Right atrium auricular region (tissue), 2 donors: ENCODE data around the gene THAP6. TPM values are rescaled to one million over a fixed set of nuclear protein-coding genes. Genes with fewer than 3 reads are reported as not detected.
A peak's percentile ranks its signal among the peaks of the same experiment; 100 is the strongest.

ENCODE experiments used
- DNase-seq: peaks from one replicate; pipeline ENCODE4 v3.0.0-alpha.2; 2019; ENCODE audit warnings: low spot score
- H3K27ac ChIP-seq, 2 donors: fragments of 200-600 bp; sonication (generic); 1 replicate in 1 of 2; 2 replicates in 1 of 2; pipeline ENCODE4 v1.5.1; 2016 to 2019
- H3K27me3 ChIP-seq, 2 donors: fragments of 200-600 bp; sonication (generic); one replicate each; pipeline versions ENCODE4 v1.5.1 to v1.6.0; 2017 to 2019
- H3K36me3 ChIP-seq: fragments of 200-600 bp; sonication (generic); one replicate; pipeline ENCODE4 v1.5.1; 2016
- H3K4me1 ChIP-seq, 2 donors: fragments of 200-600 bp; sonication (generic); one replicate each; pipeline versions ENCODE4 v1.5.1 to v1.6.0; 2017 to 2019
- H3K4me3 ChIP-seq, 2 donors: fragments of 200-600 bp; sonication (generic); 1 replicate in 1 of 2; 2 replicates in 1 of 2; pipeline ENCODE4 v1.5.1; 2017 to 2019; ENCODE audit warnings: mild to moderate bottlenecking in 1 of 2, moderate library complexity in 1 of 2
- H3K9me3 ChIP-seq, 2 donors: fragments of 200-600 bp; sonication (generic); one replicate each; pipeline ENCODE4 v1.5.1; 2019
- total RNA-seq, 2 donors: library from RNA; depleted of rRNA; stranded (reverse); fragments of >200 nt; gene quantifications; one replicate each; pipeline ENCODE4 v1.1.0, GENCODE V29; 2016
- TF ChIP-seq, protein P1 (sequence below), 2 donors: fragments of 200-600 bp; sonication (generic); IDR thresholded peaks; one replicate each; pipeline ENCODE4 v1.5.1; 2019; ENCODE audit warnings: antibody characterized with exemption in 2 of 2

The THAP6 gene, protein sequence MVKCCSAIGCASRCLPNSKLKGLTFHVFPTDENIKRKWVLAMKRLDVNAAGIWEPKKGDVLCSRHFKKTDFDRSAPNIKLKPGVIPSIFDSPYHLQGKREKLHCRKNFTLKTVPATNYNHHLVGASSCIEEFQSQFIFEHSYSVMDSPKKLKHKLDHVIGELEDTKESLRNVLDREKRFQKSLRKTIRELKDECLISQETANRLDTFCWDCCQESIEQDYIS
- 10 to 100 TPM; 10.1 to 13.8 TPM for total RNA-seq

DNA sequence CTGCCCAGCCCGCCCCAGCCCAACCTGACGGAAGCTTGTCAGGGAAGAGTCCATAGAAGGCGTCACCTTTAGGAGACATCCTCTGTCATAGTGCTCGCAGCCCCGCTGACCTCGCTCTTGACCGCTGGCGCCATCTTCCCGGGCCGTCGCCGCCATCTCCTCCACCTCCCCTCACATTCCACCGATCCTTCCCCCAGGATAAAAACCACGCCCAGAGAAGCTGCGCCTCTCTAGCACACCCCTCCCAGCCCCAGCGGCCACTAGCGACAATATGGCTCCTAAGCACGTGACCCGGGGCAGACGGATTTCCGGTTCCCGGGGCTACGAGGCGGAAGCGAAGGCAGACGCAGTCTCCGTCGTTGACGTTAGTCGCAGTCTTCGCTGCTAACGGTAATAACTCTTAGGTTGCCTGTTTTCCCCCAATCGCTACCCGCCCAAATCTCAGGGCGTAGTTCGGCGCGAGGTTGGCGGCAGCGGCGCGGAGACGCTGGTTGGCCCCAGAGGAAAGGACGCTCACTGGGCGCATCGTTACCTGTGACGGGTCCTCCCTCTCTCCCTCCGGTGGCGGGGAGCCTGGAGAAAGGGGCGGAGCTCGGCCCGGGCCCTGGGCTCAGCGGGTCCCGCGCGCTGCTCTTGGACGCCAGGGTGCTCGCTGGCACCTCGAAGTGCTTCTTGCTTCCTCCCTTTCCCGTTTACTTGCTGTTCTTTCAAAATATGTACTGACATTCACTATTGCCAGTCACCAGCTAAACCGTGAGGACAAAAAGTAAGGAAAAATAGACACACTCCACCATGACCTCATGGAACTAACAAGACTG is at the start of gene THAP6, which contains the start of gene RCHY1:
THAP6 (plus strand) TSS at position 343 of the 818 bp plus-strand sequence. CDS start 980 bp downstream, outside the sequence.
RCHY1 (minus strand) TSS at position 273 of the 818 bp plus-strand sequence; CDS start at position 156, 117 bp downstream.
- H3K4me3 ChIP-seq, result peak within 1 kb of the TSS; percentile 72 to 85
- peak; percentile 96 for DNase-seq
- peaks cover 0 to 47% of the 10 kb centered on the region in 2 donors for H3K4me1 ChIP-seq
- peaks cover 12% of the 10 kb centered on the region for H3K36me3 ChIP-seq
- H3K27me3 ChIP-seq, result no peaks in the 10 kb centered on the region
- no peaks in the 10 kb centered on the region for H3K9me3 ChIP-seq
- peak within 1 kb of the TSS; percentile 97 to 98 for H3K27ac ChIP-seq
- TF ChIP-seq, protein P1, sequence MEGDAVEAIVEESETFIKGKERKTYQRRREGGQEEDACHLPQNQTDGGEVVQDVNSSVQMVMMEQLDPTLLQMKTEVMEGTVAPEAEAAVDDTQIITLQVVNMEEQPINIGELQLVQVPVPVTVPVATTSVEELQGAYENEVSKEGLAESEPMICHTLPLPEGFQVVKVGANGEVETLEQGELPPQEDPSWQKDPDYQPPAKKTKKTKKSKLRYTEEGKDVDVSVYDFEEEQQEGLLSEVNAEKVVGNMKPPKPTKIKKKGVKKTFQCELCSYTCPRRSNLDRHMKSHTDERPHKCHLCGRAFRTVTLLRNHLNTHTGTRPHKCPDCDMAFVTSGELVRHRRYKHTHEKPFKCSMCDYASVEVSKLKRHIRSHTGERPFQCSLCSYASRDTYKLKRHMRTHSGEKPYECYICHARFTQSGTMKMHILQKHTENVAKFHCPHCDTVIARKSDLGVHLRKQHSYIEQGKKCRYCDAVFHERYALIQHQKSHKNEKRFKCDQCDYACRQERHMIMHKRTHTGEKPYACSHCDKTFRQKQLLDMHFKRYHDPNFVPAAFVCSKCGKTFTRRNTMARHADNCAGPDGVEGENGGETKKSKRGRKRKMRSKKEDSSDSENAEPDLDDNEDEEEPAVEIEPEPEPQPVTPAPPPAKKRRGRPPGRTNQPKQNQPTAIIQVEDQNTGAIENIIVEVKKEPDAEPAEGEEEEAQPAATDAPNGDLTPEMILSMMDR (IDR thresholded peaks at IDR 0.05), result peak in 1 of 2 donors; percentile 23

DNA sequence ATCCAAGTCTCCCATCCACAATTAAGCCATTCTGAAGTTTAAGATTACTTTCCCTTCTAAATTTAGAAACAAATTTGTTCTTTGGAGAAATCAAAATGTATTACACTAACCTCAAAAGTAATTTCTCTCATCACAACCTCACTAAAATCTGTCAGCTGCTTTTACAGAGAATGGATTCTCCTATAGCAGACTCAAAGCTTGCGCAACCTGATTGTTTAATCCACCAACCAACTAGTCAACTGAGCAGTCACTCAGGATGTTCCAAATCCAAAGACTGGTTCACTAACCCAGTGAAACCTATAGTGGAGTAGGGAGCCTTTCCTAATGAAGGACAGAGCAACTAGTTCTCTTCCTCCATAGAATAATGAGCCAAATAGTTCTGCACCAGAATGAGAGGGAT is 44.4 kb upstream of the THAP6 start:
- TF ChIP-seq, protein P1 (IDR thresholded peaks at IDR 0.05), result no peak
- no peaks in the 10 kb centered on the region for H3K36me3 ChIP-seq
- no peaks in the 10 kb centered on the region for H3K9me3 ChIP-seq
- H3K4me3 ChIP-seq, result no peak overlapping the region
- H3K4me1 ChIP-seq, result no peaks in the 10 kb centered on the region
- H3K27me3 ChIP-seq, result no peaks in the 10 kb centered on the region
- H3K27ac ChIP-seq, result no peak overlapping the region
- no peak for DNase-seq

DNA sequence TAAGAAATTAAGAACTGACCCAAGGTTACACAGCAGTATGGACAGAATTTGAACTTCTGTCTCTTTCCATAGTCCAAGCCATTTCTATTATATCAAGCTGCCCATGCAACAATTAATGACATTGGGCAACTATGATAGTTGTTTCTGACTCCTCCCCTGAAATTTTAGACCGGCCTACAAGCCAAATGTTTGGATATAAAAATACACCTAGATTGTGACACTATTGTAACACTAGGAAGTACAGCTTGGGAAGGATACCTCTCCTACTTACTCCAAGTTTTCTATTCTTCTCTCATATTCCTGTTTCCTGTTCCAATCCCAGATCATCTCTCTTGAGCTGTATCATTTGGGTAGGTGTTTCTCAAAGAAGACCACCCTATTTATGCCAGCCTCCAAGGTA is 43.5 kb upstream of the THAP6 start:
- H3K9me3 ChIP-seq, result no peaks in the 10 kb centered on the region
- H3K27ac ChIP-seq, result no peak overlapping the region
- no peaks in the 10 kb centered on the region for H3K36me3 ChIP-seq
- H3K4me3 ChIP-seq, result no peak overlapping the region
- TF ChIP-seq, protein P1 (IDR thresholded peaks at IDR 0.05), result no peak
- no peak for DNase-seq
- no peaks in the 10 kb centered on the region for H3K4me1 ChIP-seq
- H3K27me3 ChIP-seq, result no peaks in the 10 kb centered on the region

DNA sequence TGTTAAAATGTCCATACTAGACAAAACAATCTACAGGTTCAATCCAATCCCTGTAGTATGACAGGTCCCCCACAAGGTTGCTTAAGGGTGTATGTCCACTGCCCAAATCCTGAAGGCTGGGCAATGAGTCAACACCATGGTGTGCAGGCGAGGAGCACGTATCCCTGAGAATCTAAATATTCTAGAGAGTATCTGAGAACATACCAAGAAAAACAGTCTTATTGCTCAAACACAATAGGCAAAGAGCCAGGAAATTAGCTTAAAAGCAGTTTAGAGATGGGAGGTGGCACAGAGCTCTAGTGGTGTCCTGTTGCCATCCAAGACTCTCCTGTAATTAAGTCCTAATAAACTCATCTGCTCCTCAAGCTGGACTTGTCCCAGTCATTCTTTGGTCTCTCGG is 37.1 kb upstream of the THAP6 start:
- Histone ChIP-seq H3K4me1 (no peaks in the 10 kb centered on the region), H3K4me3 (no peak overlapping the region), H3K27ac (no peak overlapping the region), H3K9me3 (no peaks in the 10 kb centered on the region), H3K36me3 (peaks cover 15% of the 10 kb centered on the region), H3K27me3 (no peaks in the 10 kb centered on the region)
- no peak for DNase-seq
- TF ChIP-seq, protein P1 (IDR thresholded peaks at IDR 0.05), result no peak

DNA sequence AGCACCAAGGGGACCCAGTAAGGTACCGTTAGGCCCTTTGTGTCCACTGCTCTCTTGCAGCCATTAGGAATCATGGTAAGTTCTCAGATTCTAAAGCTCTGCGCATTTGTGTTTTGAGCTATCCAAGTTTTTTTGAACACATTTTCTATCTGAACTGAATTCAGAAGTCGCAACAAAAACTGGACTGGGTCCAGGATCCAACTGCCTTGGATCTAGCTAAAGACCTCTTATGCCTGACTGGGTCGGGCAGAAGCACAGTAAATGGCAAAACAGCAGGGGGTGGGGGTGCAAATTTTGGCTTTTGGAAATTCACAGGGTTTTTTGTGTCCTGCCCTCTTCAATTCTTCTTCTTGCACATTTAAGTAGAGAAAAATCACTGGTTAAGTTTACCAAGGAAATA is 30.1 kb upstream of the THAP6 start:
- H3K4me1 ChIP-seq, result no peaks in the 10 kb centered on the region
- peaks cover 57% of the 10 kb centered on the region for H3K36me3 ChIP-seq
- no peaks in the 10 kb centered on the region for H3K9me3 ChIP-seq
- DNase-seq, result no peak
- H3K27ac ChIP-seq, result no peak overlapping the region
- TF ChIP-seq, protein P1 (IDR thresholded peaks at IDR 0.05), result no peak
- no peaks in the 10 kb centered on the region for H3K27me3 ChIP-seq
- no peak overlapping the region for H3K4me3 ChIP-seq
